SKM-1 treated with dmso at 0.1 percent for 144 hours (cell line): Measurements from ENCODE around the gene FBXO21.

ENCODE experiments used
- DNase-seq: peaks from one replicate; lab custom pipeline; 2025; ENCODE audit not compliant: unreplicated experiment; lab: John Stamatoyannopoulos, UW

Gene FBXO21

DNA sequence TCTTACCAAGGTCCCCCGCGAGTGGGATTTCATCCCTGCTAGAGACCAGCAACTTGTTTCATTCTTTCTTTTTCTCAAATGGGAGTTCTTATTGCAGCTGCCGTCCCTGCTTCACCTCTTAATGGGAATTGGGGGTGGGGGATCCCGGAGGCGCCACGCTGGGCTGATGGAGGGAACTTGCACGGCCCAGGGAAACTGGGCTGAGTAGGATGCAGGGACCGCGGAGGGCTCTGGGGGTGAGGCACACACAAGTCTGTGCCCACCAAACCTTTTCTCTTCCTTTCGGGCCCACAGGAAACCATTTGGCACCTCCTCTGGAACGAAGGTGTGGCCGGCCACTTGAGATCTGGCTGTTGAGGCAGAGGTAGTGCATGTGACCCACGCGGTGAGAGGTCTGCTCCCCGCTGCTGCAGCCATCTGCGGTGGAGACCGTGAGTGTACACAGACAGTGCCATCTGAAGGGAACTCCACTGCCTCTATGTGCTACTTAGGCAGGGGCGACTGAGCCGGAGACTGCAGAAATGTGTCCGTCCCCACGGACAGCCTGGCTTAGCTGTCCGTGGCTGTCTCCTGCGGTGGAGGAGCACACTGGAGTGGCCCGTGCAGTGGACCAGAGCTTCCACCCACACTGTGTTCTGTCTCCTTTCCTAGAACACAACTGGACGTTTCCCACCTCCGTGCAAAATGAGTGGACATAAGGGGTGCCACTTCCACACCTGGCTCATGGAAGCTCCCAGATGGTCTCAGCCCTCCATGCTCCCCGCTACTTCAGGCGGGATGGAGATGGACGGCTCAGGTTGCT lies 49.0 kb downstream of the FBXO21 start:
- no peak for DNase-seq

DNA sequence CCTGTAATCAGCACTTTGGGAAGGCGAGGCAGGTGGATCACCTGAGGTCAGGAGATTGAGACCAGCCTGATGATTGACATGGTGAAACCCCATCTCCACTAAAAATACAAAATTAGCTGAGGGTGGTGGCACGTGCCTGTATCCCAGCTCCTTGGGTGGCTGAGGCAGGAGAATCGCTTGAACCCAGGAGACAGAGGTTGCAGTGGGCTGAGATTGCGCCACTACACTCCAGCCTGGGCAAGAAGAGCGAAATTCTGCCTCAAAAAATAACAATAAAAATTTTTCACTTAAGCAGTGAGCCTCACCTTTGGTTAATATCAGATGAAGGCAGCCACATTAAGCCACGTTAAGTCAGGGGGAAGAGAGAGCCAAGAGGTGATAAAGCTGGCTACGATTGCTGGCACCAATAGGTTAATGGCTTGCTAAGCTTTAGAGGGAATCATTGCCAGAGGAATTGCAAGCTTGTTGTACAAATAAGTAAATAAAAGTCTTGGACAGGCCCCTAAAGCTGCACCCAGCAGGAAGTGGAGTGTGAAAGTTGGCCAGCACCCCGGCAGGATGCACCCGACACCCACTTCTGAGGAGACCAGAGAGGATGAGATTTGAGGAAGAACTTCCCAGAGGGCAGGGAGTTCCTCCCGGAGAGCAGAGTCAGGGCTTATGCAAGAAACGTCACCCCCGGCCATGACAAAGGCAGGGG lies 49.7 kb downstream of the FBXO21 start:
- no peak for DNase-seq

DNA sequence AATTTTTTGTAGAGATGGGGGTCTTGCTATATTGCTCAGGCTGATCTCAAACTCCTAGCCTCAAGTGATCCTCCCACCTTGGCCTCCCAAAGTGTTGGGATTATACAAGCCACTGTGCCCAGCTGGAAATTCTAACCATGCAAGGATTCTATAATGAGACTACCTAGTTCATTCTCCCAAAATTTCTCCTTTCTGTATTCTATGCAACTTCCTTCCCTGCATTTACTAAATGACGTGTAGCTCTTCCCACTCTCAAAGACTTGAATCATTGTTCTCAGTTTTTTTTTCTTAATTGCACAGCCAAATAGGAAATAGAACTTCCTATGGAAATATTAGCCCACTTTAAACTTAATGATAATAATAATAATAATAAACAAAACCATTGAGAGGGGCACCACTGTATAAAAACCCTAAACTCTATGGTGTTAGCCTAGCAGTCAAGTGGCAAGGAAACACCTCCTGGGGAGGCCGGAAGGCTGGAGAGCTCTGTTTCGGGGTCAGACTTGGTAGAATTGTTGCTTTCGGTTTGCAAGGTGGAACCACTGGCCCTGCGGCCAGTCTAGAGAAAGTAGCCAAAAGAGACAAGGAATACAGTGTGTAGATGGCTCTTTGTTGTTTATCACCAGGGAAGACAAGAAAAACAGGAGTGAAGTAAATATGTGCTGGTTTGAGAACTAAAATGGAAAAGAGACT lies 51.1 kb downstream of the FBXO21 start:
- DNase-seq = no peak

DNA sequence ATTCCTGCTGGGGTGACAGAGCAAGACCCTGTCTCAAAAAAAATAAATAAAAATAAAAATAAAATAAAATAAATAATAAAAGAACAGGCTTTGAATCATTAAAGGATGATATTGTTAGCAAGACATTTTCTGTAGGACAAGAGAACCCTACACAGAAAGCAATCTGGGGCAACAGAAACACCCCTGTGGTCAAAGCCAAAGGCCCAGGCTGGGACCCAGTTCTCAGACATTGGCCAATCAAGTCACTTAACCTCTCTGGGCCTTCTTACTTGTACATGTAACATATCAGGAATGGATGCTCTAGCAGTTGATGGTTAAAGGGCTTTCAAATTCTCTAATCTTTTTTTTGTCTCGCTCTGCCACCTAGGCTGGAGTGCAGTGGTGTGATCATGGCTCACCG lies 55.5 kb downstream of the FBXO21 start:
- DNase-seq = no peak

DNA sequence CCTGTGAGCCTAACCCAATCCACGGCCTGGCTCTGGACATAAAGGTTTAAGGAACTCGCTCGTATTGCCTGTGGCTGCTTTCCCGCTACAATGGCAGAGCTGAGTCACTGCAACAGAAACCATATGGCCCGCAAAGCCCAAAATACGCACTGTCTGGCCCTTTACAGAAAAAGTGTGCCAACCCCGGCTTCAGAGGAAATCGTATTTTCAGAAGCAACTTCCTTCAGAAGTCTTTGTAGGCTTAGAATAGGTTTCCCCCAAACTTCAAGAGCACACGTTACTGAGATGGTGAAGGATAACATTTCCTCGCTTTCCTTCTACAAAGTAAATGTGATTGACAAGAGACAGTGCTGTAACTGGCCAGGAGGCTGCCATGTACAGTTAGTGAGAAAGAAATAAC lies 56.2 kb downstream of the FBXO21 start:
- no peak for DNase-seq

DNA sequence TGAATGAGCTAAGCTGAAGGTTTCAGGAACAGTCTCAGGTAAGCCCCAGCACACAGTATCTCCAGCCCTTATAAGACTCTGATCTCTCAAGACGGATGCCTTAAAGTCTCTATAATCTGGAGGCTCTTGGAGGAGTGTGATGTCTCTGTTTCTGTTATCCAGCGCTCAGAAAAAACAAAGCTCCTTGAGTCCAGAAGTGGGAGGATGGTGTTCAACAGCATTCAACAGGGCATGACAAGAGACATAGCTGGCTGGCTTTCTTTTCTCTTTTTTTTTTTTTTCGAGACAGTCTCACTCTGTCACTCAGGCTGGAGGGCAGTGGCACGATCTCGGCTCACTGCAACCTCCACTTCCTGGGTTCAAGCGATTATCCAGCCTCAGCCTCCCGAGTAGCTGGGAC lies 59.5 kb downstream of the FBXO21 start:
- DNase-seq = no peak

DNA sequence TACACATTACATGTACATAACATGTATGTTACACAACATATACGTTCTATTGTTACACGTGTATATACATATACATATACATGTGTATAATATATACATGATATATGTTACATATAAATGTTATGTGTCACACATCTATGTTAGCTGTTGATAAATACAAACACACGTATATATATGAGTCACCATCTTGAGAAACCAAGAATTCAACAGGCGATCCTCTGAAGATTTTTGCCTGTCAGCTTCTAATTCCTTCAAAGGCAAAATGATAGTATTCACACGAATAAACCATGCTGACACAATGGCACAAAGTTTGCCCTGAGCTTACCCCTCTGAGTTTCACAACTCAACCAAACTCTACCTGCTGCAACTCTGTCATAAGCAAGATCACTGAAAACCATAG lies 60.9 kb downstream of the FBXO21 start:
- no peak for DNase-seq

DNA sequence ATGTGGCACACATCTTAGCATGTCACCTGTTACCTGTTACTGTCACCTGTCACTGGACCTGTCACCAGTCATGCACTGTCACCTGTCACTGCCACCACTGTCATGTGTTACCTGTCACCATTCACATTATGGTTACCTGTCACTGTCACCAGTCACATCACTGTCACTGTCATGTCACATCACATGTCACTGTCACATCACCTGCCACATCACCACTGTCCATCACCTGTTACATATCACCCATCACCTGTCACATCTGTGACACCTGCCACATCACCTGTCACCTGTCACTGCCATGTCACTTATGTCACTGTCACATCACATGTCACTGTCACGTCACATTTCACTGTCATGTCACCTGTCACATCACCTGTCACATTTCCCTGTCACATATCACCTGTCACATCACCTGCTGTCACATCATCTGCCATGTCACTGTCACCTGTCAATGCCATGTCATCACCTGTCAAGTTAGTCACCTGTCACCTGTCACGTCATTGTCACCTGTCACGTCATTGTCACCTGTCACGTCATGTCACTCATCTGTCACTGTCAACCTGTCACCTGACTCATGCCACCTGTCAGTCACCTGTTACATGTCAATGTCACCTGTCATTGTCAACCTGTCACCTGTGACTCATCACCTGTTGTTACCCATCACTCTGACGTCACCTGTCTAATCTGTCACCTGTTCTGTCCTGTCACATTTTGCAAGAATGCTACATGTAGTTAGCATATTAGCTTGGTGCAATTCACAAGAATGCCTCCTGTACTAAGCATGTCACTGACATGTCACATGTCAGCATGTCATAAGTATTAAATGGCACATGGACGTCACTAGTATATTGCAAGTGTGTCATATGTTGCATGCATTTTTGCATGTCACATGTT lies 62.1 kb downstream of the FBXO21 start:
- no peak for DNase-seq

DNA sequence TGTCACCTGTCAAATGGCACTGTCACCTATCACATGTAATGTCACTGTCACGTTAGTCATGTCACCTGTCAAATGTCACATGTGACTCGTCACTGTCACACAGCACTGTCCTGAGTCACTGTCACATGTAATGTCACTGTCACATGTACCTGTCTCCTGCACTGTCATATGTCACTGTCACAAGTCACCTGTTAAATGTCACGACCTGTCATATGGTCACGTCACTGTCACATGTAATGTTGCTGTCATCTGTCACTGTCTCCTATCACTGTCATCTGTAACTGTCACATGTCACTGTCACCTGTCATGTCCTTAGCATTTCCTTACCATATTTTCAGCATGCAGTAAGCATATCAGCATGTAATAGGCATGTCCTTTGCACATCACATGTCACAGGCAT lies 63.9 kb downstream of the FBXO21 start:
- no peak for DNase-seq

DNA sequence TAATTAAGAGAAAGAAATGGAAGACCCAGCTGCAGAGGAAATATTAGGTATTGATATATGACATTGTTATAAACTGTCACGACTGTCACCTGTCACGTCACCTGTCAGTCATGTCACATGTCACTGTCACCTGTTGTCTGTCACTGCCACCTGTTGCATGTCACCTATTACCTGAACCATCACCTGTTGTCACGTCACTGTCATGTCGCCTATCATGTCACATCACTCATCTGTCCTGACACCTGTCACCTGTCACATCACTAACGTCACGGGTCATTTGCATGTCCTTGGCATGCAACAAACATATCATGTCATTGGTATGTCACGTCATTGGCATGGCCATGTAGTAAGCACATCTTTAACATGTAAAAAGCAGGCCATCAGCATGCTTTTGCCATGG lies 64.5 kb downstream of the FBXO21 start:
- DNase-seq = no peak

DNA sequence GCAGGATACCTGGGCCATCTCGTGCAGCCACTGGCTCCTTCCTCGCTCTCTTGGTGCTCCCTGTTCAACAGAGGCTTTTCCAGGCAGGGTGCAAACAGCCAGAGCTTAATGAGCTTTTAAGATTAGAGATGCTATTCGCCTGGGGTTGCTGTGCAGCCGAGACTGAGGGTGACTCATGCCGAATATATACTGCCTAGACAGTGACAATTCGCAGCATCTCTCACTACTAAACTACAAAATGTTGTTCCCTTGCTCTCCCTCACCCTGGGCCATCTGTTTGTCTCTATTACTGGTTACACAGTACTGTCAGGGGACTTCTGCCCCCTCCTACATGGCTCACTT lies 65.0 kb downstream of the FBXO21 start:
- DNase-seq = no peak

DNA sequence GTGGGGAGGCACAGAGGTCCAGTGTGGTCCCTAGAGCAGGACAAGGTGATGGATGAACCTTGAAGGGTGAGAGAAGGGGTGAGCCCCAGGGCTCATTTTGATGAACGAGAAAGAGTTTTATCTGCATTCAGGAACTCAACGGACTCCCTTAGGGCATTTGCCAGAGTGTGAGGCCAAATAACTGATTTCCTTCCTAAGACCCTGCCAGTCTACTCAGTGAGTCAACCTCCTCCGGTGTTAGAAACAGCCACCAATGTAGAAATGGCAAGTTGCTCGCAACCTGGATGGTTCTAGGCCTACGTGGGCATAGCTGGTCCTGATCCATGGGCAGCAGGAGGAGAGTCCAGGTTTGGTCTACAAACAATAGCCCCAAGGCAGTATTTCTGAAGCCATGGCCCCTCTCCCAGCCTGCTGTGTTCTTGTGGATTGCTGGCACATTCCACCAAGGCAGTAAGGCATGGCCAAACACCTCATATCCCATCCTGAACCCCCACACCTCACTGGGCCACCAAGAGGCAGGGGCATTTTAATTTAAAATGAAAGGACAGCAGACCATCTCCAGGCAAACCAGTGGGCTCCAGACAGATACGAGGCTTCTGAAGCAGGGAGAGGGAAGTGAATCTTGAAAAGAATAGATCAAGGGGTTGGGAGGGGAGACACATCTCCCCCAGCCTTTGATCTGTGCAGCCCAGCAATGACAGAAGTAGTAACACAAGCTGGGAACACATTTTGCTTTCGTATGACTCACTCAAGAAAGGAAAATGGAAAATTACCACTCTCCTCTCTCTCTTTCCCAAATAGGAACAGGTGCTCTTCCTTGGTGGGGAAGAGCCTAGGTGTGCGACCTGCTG lies 65.6 kb downstream of the FBXO21 start:
- no peak for DNase-seq

DNA sequence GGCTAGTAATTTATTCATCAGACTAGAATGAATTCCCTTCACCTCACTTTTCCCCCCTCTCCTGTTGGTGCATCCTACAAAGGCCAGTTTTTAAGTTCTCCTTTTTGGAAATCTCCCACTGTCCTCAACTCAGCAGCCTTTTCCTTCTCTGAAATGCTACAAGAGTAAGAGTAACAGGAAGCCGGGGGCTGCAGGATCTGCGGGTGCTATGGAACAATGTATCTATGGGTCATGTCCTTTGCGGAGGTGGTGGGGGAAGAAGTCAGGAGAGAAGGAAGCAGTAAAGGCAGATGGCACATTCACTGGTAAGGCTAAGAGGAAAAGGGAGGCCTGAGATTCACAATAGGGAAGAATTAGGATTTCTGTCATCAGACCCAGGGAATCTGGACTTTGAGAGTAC lies 68.8 kb downstream of the FBXO21 start:
- no peak for DNase-seq

DNA sequence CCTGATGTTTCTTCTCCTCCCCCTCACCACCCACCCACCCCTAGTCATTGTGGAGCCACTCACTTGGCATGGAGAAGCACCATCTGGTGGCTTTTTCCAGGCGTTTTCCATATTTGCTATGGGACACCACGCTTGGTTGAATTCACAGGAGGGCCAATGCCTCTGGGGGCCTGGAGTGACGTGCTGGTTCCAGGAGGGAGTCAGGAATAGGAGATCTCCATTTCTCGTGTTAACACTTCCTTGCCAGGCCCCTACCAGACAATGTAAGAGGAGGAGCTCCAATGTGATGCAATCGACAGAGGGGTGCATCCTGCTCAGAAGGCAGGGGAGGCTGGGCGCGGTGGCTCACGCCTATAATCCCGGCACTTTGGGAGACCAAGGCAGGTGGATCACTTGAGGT lies 69.5 kb downstream of the FBXO21 start:
- no peak for DNase-seq

DNA sequence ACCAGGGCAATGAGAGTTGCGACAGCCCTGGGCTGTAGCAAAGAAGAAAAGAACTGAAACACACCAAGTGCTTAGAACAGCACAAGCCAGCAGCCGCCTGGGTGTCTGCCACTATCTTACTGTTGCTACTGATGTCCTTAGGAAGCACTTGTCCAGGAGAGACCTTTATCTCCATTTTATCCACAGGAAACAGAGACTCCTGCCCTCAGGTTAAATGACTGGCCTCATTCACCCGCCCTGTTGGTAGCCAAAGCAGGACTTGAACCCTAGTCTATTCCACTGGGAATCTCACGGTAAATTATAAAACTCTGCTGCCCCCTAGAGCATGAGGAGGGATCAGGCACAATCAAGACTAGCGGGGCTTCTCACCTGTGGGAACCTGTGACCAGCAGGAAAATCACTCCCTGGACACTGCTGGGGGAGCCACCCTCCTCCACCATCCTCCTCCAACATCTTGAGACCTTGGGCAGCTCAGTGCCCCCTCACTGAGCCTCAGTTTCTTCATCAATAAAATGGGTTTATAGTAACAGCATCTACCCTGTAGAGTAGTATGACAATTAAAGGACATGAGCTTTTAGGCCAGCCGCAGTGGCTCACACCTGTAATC lies 70.6 kb downstream of the FBXO21 start:
- DNase-seq = no peak

DNA sequence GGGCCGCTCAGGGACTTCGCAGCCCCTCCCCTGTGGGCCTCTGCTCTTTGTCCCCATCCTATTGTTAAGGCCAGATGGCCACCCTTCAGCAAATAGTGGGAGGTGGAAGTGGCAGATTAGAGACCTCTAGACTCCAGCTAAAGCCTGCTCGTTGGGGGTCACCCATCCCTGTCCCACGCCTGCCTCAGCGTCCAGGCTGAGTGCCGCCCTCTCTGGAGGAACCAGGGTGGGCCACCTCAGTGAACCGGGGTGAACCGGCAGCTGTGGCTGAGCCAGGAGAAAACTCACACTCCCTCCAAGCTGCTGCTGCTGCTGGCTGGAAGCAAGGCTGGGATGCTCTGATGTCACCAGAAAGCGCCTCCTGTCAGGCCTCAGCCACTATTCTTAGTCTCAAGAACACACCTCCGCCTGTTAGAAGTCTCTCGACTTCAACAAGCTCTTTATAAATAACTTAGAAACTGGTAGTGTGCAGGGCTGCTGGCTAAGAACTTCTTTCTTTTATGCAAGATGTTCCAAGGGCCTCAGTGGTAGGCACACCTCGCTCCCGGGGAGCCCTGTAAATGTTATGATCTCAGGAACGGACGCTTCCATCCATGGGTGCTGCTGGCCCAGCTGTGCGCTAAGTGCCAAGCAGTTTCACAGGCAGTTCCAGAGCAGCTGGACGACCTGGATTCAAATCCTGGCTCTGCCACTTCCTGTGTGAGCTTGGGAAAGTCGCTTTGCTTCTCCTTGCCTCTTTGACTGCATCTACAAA lies 71.3 kb downstream of the FBXO21 start:
- no peak for DNase-seq

DNA sequence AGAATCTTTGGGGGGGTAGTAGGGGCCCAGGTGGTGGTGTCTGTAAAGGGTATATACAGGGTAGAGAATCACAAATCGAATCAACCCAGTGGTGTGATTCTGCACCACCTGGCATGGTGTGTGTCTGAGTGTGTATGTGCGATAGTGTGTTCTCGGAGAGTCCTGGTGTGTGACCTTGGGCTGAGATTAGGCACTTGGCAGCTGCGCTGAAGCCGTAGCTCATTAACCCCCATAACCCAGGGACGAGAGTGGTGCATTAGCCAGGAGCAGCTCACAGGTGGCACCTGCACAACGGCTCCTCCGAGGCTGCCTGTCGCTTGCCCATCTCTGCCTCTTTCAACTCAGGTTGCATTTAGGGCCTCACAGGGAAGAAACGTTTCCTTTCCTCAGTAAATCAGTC lies 75.5 kb downstream of the FBXO21 start:
- no peak for DNase-seq

DNA sequence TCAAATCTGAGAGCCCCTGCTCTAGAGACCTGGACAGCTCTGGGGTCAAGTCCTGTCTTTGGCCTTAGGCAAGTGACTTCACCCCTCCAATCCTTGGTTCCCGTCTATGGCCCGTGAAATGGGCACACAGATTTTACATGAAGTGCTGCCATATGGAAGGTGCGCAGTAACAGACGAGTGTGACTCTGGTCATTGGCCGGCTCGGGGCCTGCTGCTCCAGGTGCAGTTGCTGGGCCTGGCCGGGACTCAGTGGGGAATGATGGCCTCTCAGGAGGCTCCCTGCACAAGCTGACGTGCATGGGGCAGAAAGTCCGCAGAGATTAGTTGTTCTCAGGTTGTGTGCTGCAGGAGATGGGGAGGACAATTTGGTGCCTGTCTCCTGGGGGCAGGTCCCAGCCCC lies 77.0 kb downstream of the FBXO21 start:
- no peak for DNase-seq
